ENCODE results near the gene CASK.

DNA sequence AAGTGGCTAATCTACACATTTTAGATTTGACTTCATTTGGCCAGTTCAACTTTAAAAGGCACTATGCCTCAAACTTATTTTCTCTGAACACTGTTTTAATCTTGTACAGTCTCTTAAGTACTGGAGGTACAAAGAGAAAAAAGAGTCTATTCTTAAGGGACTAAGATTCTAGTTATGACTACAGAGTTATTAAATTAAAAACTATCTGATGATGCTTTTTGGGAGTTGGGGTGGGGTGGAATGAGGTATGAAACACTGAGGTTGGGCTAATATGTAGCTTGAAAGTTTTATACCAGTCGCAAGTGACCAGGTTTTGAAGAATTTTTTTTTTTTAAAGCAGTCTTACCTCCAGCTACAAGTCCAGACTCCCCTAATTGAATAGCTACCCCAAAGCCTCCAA, 252.3 kb downstream of the CASK start:
- TF ChIP-seq CTCF (IDR thresholded peaks at IDR 0.05; ENCODE audit: low read depth, low read length) (no peak), MYC (IDR thresholded peaks at IDR 0.05; ENCODE audit: low read depth, low read length) (no peak), POLR2A (IDR thresholded peaks at IDR 0.05; ENCODE audit: extremely low read depth, insufficient read length) (no peak)
